DMS79 (cell line): ENCODE results near the gene SPDEF.

ENCODE experiments used
- DNase-seq: peaks from one replicate; lab custom pipeline; 2025; lab: John Stamatoyannopoulos, UW

The SPDEF gene

GRCh38 chr6:34583861-34584604 lies 27.9 kb upstream of the SPDEF start:
- no peak for DNase-seq

DNA sequence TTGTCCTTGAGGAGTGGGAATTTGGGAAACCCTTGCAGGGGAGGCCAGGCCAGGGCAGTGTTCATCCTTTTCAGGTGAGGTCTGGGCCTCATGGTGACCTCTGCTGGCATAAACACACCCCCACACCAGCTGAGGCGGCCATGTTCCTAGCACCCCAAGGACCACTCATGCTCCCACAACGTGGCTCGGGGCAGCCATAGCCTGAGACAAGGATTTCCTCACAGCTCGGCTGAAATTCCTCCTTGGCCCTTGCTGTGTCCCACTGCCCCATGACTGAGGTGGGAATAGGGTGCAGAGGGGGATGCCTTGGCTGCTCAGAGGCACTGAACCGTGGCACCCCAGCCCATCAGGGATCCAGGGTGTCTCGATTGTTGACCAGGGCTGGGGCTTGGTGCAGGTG lies 27.3 kb upstream of the SPDEF start:
- no peak for DNase-seq

DNA sequence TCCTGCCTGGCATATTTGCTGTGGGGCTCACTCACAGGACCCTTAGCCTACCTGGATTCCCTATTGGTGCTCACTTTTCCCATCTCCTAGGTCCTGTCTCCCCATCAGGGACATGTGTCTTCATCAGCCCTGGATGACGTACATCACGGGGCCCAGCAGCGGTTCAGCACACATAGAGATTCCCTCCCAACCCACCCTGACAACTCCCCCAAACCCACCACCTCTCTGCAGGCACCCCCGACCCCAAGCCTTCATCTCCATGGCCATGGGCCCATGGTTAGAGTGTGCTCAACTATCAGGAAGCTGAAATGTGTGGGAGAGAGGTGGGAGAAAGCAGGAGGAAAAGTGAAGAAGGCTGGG lies 25.4 kb upstream of the SPDEF start:
- no peak for DNase-seq

DNA sequence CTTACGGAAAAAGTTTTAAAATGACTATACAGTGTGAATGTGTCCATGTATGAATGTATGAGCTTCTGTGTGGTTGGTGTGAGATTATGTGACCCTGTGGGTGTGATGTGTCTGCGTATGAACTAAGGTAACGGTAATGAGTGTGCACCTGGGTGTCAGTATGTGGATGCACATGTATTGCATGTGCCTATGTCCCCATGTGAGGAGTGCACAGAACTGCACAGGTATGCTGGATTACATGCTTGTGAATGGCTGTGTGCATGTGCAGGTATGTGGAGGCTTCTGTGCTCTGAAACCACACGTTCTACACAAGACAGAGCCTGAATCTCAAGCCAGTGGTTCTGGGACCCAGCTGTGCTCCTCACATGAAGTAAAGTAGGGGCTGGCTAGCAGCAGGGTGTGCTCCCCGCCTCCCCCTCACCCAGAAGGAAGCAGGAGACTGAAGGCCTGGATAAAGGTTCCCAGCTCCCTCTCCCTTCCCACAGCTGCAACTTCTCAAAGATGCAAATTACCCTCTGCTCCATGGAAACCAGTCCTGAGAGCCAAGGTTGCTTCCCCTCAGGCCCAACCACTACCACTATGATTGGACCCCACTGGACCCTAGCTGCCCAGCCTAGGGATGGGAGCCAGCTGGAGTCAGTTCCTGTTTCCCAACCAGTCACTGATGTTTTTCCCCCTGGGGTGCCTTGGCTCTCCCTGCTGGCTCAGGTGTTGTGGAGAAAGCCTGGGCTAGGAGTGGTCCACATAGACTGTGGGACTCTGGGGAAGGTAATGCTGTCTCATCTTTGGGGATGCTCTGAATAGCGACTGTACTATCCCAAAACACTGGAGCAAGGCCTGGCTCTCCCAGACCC lies 24.8 kb upstream of the SPDEF start:
- DNase-seq: peak; percentile 16

- DNase-seq: no peak
Measured at GRCh38 chr6:34578445-34579262, 22.5 kb upstream of the SPDEF start.

DNA sequence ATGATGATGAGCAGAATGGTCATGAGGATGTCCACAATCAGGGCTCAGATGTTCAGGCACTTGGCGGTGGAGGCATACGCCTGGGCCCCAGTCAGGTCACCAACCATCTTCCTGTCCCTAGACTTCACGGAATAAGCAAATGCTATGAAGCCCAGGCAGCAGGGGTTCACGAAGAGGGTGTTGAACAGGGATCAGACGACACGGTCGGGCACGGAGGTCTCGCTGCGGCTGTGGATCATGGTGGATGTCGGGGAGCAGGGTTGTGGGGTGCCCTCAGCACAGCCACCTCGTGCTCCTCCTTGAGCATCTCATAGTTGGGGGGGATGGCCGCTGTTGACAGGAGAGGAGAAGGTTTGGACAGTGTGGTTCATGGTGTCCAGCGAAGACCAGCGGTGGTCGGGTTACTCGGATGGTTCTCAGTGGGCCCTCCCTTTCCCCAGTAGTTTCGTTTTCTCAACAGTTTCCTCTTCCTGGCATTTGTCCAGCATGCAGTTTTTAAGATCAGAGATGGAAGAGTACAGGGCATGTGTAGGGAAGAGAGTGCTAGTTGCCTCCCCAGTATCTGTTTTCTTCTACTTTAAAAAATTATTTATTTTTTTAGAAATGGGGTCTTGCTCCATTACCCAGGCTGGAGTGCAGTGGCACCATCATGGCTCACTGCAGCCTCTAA lies 20.3 kb upstream of the SPDEF start:
- DNase-seq: no peak

DNA sequence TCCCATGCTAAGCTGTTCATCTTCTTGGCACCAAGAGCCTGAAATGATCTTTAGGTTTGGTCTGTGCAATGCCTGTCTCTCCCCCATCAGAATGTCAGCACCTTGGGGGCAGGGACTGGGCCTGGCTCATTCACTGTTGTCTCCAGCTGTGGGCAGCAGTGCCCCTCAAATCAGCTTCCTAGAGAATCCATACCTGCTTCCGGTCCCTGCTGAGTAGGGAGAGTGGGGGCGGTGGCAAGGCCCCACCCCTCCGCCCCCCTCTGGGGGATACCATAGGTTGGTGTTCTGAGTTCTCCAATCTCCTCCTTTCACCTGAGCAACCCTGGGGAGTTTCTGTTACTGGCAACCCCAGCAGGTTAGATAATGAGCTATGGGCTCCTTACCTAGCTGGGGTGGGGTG lies 19.2 kb upstream of the SPDEF start:
- DNase-seq: no peak

GRCh38 chr6:34574647-34575293 lies 18.6 kb upstream of the SPDEF start:
- no peak for DNase-seq

DNA sequence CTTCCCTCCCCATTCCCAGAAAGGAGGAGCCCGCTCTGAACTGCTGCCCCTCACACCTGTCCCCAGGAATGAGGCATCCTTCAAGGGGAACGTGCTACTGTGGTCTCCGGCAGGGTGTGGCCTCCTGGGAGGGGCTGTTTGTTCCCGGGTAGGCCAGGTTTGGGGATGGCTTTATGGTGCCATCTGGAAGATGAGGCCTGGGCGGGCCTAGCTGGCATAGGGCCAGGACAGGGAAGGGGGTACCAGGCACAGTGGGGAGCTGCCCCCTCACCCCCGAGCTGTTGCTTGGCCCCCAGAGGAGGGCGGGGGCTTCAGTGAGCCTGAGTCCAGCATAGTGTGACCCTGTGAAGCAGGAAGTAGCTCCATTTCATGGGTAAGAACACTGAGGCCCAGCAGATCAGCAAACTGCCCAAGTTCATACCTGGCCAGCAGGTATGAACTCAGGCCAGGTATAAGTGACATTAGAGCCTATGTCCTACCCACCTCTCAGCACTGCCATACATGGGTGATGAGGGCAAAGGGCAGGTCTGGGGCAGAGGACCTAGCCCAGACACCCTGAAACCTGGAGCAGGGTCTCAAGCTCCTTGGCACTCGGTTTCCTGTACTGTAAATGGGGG lies 17.5 kb upstream of the SPDEF start:
- DNase-seq: no peak

DNA sequence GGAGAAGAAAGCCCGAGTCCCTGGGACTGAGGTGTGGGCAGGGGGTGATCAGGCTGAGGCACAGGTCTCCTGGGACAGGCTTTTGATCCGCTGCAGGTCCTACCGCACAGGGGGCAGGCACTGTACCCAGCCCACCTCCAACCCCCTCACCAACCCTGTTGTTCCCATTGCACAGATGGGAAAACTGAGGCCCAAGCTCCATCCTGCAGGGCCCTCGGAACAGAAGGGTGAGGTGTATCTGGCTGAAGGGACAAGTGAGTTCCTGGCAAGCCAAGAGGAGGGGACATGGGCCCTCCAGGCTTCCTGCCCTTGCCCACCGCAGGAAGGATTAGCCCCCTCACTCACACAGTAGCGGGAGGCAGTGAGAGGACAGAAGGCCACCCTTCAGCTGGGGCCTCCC lies 16.5 kb upstream of the SPDEF start:
- DNase-seq: no peak

- DNase-seq: no peak
Measured at GRCh38 chr6:34572021-34572420, 15.9 kb upstream of the SPDEF start.

DNA sequence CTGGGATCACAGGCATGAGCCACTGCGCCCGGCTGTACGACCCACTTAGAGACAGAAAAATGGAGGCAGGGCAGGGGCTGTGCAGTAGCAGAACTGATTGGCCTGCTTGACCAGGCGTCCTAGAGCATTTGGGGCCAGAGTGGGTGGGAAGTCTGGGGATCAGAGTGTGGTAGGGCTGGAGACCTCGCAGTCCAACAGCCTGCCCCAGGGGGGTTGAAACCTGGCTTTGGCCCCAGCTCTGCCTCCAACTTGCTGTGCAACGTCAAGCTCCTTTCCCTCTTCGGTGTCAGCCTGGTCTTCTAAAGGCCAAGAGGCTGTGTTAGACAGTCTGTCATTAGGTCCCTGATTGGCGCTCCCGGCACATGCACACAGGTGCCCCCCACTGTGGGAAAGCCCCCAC lies 15.3 kb upstream of the SPDEF start:
- DNase-seq: no peak

DNA sequence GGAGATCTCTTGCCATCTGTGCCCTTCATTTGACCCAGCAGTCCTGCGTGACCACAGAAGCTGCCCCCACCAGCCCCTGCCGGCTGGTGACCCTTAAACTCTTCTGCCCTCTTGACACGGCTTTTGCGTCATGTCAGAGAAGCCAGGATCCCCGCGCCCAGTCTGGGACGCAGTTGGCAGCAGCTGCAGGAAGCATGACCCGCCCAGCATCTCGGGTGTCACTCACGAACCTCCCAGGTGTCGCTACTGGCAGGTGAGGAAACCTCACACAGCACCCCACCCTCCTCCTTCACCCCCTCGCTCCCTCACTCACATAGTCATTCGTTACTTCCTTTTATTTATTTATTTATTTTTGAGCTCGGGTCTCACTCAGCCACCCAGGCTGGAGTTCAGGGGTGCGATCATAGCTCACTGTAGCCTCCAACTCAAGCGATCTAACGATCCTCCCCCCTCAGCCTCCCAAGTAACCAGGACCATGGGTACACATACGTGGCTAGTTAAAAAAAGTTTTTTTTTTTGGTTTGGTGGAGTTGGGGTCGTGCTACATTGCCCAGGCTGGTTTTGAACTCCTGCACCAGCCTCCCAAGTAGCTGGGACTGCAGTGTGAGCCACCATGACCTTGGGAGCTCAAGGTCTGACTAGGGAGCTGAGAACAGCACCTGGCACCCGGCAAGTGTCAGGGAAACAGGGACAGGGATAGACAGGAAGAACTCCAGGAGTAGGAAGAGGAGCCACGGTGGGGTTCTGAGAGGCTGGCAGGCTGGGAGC lies 14.1 kb upstream of the SPDEF start:
- no peak for DNase-seq

- no peak for DNase-seq
Measured at GRCh38 chr6:34569361-34569973, 13.3 kb upstream of the SPDEF start.

GRCh38 chr6:34568341-34569201 lies 12.4 kb upstream of the SPDEF start:
- DNase-seq: no peak

DNA sequence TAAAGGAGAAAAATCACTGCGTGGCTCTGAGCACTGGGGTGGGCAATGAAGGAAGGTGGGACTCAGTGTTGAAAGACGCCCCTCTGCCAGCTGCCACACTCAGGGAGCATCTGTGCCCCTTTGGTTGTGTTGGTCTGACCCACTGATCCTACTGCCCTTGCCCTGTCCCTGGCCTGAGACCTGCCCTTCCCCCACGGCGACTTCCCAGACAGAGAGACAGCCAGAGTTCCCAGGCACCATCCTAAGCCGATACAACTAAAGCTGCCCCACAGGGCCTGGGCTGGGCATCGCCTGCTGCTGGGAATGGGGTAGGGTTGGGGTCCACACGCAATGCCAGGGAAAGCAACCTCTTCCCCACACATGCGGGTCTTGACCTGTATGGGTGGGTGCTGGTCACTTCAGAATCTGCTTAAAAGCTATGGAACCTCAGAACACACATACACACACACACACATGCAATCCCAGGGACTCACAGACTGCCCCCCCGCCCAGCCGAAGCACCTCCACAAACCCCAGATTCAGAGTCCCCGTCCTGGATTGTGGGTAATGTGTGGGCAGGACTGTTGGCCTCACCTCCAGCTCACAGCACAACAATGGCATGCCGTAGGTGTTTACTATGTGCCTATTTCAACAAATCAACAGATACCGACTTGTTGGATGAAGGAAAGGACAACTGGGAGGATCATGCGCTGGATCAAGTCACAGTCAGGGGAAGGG lies 10.9 kb upstream of the SPDEF start:
- no peak for DNase-seq

GRCh38 chr6:34565722-34566137 lies 9.6 kb upstream of the SPDEF start:
- DNase-seq: no peak

- no peak for DNase-seq
Measured at GRCh38 chr6:34564181-34564580, 8.1 kb upstream of the SPDEF start.
